ENCODE data around the gene ATP5PD. TPM values are rescaled to one million over a fixed set of nuclear protein-coding genes. Genes with fewer than 3 reads are reported as not detected.

Gene ATP5PD
- total RNA-seq, 1 donor from 2014 or later: 360 TPM

DNA sequence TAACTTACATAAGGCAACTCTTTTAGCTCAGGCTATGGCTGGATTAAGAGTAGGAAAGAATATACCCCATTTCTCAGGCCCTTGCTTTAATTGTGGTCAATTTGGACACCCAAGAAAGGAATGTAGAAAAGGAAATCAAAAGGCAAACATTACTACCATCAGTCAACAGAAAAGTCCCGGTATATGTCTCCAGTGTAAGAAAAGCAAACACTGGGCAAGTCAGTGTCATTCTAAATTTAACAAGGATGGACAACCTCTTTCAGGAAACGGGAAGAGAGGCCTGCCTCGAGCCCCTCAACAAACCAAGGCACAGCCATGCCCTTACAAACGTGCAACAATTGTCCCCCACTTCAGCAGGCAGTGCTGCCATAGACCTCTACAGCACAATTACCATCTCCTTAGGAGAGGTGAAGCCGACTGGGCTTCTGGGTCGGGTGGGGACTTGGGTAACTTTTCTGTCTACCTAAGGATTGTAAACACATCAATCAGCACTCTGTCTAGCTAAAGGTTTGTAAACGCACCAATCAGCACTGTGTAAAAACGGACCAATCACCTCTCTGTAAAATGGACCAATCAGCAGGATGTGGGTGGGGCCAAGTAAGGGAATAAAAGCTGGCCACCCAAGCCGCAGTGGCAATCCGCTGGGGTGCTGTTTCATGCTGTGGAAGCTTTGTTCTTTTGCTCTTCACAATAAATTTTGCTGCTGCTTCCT, 21.9 kb downstream of the ATP5PD start:
- no peak overlapping the region for H3K4me3 ChIP-seq (ENCODE audit: low read depth, low read length)
- TF ChIP-seq, protein P1, sequence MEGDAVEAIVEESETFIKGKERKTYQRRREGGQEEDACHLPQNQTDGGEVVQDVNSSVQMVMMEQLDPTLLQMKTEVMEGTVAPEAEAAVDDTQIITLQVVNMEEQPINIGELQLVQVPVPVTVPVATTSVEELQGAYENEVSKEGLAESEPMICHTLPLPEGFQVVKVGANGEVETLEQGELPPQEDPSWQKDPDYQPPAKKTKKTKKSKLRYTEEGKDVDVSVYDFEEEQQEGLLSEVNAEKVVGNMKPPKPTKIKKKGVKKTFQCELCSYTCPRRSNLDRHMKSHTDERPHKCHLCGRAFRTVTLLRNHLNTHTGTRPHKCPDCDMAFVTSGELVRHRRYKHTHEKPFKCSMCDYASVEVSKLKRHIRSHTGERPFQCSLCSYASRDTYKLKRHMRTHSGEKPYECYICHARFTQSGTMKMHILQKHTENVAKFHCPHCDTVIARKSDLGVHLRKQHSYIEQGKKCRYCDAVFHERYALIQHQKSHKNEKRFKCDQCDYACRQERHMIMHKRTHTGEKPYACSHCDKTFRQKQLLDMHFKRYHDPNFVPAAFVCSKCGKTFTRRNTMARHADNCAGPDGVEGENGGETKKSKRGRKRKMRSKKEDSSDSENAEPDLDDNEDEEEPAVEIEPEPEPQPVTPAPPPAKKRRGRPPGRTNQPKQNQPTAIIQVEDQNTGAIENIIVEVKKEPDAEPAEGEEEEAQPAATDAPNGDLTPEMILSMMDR (conservative IDR thresholded peaks at IDR 0.05; ENCODE audit: low read depth, low read length): no peak
- no peak for DNase-seq (ENCODE audit: low read depth)

DNA sequence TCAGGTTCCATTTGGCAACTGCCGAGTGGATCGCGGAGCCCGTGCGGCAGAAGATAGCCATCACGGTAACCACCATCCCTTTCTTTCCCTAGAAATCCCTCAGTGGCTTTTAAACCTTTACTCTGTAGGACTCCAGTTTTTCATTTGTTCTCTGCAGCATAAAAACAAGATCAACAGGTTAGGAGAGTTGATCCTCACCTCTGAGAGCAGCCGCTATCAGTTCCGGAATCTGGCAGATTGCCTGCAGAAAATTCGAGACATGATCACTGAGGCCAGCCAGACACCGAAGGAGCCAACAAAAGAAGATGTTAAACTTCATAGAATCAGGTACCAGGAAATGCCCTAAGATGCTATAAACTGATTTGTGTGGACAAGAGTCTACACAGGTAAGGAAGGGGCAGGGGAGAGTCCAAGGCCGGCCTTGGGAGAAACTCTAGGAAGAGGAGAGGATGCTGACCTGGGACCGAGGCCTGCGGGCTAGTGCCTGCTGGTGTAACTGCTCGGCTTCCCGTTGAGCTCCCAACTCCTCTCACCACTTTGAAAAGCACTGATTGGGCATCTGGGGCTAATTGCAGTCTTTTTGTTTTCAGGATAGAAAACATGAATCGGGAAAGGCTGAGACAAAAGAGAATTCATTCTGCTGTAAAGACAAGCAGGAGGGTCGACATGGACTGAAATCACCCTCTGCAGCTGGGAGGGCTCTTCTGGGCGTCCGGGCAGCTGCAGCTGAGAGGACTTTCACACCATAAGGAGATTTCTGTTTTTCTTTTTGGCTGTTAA, 26.2 kb downstream of the ATP5PD start:
- TF ChIP-seq, protein P1 (conservative IDR thresholded peaks at IDR 0.05; ENCODE audit: low read depth, low read length): no peak
- H3K4me3 ChIP-seq (ENCODE audit: low read depth, low read length): no peak overlapping the region
- no peak for DNase-seq (ENCODE audit: low read depth)

DNA sequence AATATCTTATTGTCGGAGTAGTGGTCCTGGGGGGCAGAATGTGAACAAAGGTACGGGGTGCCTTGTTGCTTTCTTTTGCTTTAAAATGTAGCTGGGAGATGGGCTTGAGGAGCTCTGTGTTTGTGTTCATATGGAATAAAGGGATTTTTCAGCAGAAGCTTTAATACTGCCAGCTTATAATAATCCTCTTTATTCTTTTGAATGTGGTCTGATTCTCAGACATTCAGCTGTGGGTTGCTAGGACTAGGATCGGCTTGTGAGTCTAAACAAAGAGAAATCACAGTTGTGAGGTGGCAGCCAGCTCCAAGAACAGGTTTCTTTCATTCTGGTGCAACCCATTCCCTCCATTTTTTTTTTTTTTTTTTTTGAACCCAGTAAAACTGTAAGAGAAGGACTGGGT, 27.1 kb downstream of the ATP5PD start:
- TF ChIP-seq, protein P1 (conservative IDR thresholded peaks at IDR 0.05; ENCODE audit: low read depth, low read length): no peak
- DNase-seq (ENCODE audit: low read depth): no peak
- H3K4me3 ChIP-seq (ENCODE audit: low read depth, low read length): no peak overlapping the region

DNA sequence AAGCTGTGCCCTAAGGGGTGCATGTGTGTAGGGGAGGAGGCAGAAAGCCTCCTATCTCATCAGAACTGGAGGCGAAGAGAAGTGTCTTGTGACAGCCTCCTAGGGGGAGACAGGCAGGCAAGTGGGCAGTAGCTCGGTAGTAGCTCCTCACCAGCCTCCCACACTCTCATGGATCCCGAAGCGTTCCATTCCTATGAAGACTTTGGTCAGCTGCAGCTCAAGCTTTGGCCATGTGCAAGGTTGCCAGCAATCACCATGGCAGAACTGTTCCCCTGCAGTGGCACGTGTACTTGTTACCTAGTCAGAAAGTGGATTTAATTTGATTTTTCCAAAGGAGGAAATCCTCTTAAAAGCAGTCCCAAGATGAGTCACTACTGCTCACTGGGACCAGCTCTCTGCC, 27.6 kb downstream of the ATP5PD start:
- no peak for DNase-seq (ENCODE audit: low read depth)
- TF ChIP-seq, protein P1 (conservative IDR thresholded peaks at IDR 0.05; ENCODE audit: low read depth, low read length): no peak
- no peak overlapping the region for H3K4me3 ChIP-seq (ENCODE audit: low read depth, low read length)

DNA sequence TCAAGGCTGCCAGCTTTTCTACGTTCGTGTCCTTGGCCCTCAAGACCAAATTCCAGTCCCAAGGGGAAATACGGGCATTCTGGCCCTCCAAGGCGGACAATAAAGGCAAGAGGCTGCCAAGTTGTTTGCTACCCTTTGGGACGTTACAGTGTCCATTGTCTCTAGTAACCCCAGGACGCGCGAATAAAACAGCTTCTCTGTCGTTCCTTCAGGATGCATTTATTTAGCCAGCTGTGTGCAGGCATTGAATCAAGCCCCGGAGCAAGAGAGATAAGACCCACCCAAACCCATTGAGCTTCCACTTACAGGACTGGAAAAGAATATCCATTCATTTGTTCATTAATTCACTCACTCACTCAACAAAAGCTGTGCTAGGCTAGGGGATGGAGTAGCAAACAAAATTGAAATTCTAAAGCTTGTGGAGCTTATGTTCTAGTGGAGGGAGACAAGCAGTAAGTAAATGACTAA, 33.6 kb downstream of the ATP5PD start:
- no peak for DNase-seq (ENCODE audit: low read depth)
- H3K4me3 ChIP-seq (ENCODE audit: low read depth, low read length): peak overlapping the region; percentile 78
- TF ChIP-seq, protein P1 (conservative IDR thresholded peaks at IDR 0.05; ENCODE audit: low read depth, low read length): no peak

DNA sequence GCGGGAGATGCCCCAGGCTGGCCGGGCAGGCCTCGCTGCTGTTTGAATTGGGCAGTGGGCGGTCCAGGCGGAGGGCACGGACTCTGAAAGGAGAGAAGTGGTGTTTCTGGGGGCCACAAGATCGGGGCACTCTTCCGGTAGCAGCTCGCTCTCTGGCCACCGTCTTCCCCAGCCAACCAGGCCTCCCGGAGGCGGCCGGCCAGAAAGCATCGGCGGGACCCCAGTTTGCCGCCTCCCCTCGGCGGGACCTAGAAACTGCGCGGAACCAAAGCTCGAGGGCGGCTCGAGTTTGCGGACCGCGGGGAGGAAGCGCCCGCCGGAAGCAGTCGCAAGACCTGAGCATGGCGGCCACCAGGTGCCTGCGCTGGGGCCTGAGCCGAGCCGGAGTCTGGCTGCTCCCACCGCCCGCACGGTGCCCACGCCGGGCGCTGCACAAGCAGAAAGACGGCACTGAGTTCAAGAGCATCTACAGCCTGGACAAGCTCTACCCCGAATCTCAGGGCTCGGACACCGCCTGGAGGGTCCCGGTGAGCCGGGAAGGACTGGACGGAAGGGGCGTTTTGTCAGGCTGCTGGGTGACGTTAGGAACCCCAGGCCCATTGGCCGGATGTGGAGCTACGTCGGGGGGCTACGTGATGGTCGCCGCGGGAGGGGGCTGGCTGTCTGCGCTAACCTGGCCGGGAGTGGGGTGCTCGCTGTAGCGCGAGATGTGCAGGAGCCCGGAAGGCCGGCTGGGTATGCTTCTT, 34.2 kb downstream of the ATP5PD start, which contains the start of gene MRPL58:
TSS of gene MRPL58 (plus strand) at position 325 of the 746 bp plus-strand sequence. CDS start at position 342, 17 bp downstream.
- TF ChIP-seq, protein P1 (conservative IDR thresholded peaks at IDR 0.05; ENCODE audit: low read depth, low read length): peak; percentile 45
- peak within 1 kb of the TSS; percentile 78 for H3K4me3 ChIP-seq (ENCODE audit: low read depth, low read length)
- DNase-seq (ENCODE audit: low read depth): no peak

All from epithelial cell of proximal tubule (primary cell).